Measurements from ENCODE around the gene RBM4.

RBM4 gene

DNA sequence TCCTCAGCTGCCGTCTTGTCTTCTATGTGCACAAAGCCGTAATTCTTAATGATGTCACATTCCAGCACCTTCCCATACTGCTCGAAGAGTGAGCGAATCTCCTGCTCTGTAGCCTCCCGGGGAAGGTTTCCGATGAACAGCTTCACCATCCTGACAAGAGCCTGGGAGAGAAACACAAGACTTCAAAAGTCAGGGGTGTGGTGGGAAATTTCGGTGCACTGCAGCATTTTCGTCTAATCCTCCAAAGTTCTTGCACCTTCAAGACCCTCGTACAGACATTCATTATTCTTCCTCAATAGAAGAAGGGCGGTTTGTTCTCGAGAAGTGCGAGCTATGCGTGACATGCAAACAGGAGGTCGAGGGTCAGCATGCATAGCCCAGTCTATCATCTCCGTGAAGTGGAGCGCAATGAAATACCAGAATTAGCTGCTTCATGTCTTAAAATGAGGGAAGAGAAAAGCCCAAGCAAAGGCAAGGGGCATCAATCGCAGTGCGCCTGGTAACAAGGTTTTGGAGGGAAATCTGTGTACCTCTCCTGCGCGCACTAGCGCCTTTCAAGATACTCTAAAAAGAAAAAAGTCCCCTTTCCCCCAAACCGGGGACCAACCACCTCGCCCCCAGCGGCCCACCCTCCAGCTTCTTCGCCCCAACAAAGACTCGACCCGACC lies 38.6 kb downstream of the RBM4 start:
- TF ChIP-seq, protein P1, sequence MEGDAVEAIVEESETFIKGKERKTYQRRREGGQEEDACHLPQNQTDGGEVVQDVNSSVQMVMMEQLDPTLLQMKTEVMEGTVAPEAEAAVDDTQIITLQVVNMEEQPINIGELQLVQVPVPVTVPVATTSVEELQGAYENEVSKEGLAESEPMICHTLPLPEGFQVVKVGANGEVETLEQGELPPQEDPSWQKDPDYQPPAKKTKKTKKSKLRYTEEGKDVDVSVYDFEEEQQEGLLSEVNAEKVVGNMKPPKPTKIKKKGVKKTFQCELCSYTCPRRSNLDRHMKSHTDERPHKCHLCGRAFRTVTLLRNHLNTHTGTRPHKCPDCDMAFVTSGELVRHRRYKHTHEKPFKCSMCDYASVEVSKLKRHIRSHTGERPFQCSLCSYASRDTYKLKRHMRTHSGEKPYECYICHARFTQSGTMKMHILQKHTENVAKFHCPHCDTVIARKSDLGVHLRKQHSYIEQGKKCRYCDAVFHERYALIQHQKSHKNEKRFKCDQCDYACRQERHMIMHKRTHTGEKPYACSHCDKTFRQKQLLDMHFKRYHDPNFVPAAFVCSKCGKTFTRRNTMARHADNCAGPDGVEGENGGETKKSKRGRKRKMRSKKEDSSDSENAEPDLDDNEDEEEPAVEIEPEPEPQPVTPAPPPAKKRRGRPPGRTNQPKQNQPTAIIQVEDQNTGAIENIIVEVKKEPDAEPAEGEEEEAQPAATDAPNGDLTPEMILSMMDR (conservative IDR thresholded peaks at IDR 0.05; ENCODE audit: low read depth, low read length) = no peak
- H3K4me3 ChIP-seq (ENCODE audit: low read depth, low read length) = peak overlapping the region; percentile 83
- DNase-seq (ENCODE audit: low read depth) = peak; percentile 23

- H3K4me3 ChIP-seq (ENCODE audit: low read depth, low read length) = peak within 1 kb of the TSS; percentile 83
- peak; percentile 95 for DNase-seq (ENCODE audit: low read depth)
- TF ChIP-seq, protein P1 (conservative IDR thresholded peaks at IDR 0.05; ENCODE audit: low read depth, low read length) = no peak
Measured at GRCh38 chr11:66677599-66678375, 39.3 kb downstream of the RBM4 start, which contains the start of gene RBM4B. Gene RBM4B, minus strand, starts transcription at chr11:66677887. Its CDS starts 808 bp downstream, at chr11:66677079.

DNA sequence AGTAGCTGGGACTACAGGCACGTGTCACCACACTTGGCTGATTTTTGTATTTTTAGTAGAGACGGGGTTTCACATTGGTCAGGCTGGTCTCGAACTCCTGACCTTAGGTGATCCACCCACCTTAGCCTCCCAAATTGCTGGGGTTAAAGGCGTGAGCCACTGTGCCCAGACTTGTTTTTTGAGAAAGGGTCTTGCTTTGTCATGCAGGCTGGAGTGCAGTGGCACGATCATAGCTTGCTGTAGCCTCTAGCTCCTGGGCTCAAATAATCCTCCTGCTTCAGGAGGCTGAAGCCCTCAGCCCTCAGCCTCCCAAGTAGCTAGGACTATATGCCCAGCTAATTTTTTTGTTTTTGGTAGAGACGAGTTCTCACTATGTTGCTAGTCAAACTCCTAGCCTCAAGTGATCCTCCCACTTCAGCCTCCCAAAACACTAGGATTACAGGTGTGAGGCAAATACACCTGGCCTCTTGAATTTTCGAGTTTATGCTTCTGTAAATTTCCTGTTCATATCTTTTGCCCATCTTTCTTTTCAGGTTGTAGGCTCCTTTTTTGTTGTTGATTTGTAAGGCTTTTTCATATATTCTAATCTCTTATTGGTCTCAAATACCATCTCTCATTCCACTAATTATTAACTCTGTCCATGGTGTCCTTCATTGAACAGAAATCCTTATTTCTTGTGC lies 42.6 kb downstream of the RBM4 start:
- TF ChIP-seq, protein P1 (conservative IDR thresholded peaks at IDR 0.05; ENCODE audit: low read depth, low read length) = no peak
- no peak for DNase-seq (ENCODE audit: low read depth)
- H3K4me3 ChIP-seq (ENCODE audit: low read depth, low read length) = no peak overlapping the region

DNA sequence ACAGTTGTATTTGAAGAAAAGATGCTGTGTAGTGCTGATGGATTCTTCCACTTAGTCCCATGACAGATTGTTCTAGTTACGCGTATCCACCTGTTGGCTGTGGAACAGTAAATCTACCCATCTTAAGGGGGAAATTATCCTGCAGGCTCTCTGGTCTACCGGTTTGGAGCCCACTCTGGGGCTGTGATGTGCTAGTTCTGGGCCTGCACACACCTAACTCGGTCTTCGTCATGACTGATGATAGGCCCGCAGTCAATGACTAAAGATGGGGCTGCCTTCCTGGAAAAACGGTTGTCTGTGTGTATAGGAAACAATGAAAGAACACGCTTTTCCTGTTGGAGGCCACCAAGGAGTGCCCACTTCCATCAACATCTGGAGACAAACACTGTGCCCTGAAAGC lies 45.4 kb downstream of the RBM4 start:
- no peak overlapping the region for H3K4me3 ChIP-seq (ENCODE audit: low read depth, low read length)
- DNase-seq (ENCODE audit: low read depth) = no peak
- TF ChIP-seq, protein P1 (conservative IDR thresholded peaks at IDR 0.05; ENCODE audit: low read depth, low read length) = no peak

- TF ChIP-seq, protein P1 (conservative IDR thresholded peaks at IDR 0.05; ENCODE audit: low read depth, low read length) = no peak
- H3K4me3 ChIP-seq (ENCODE audit: low read depth, low read length) = no peak overlapping the region
- no peak for DNase-seq (ENCODE audit: low read depth)
Measured at GRCh38 chr11:66684635-66685034, 46.1 kb downstream of the RBM4 start.

- no peak overlapping the region for H3K4me3 ChIP-seq (ENCODE audit: low read depth, low read length)
- TF ChIP-seq, protein P1 (conservative IDR thresholded peaks at IDR 0.05; ENCODE audit: low read depth, low read length) = no peak
- no peak for DNase-seq (ENCODE audit: low read depth)
Measured at GRCh38 chr11:66685276-66686099, 47.0 kb downstream of the RBM4 start.

All from choroid plexus epithelial cell (primary cell).